Ascending aorta (tissue), 2 donors: ENCODE results near the gene MARCHF3. TPM values are rescaled to one million over a fixed set of nuclear protein-coding genes. Genes with fewer than 3 reads are reported as not detected.
"Not testable (repeated sequence)": the region's sequence is repeated elsewhere in the genome, so short reads cannot be mapped to it uniquely, and the experiment has no call there.

ENCODE experiments used
- DNase-seq, 2 donors: peaks; one replicate each; pipeline ENCODE4 v3.0.0-alpha.2; 2019; ENCODE audit warnings: low spot score in 2 of 2
- H3K27ac ChIP-seq, 2 donors: fragments of 200-600 bp; sonication (generic); one replicate each; pipeline ENCODE4 v1.5.1; 2016 to 2017; ENCODE audit warnings: mild to moderate bottlenecking in 1 of 2
- H3K27me3 ChIP-seq: fragments of 200-600 bp; sonication (generic); one replicate; pipeline ENCODE4 v1.5.1; 2017
- H3K36me3 ChIP-seq, 2 donors: fragments of 200-600 bp; sonication (generic); one replicate each; pipeline ENCODE4 v1.5.1; 2016
- H3K4me1 ChIP-seq, 2 donors: fragments of 200-600 bp; sonication (generic); one replicate each; pipeline ENCODE4 v1.5.1; 2016 to 2017; ENCODE audit warnings: mild to moderate bottlenecking in 1 of 2
- H3K4me3 ChIP-seq, 2 donors: fragments of 200-600 bp; sonication (generic); one replicate each; pipeline ENCODE4 v1.5.1; 2016 to 2017; ENCODE audit warnings: mild to moderate bottlenecking in 1 of 2
- H3K9me3 ChIP-seq, 2 donors: fragments of 200-600 bp; sonication (generic); one replicate each; pipeline ENCODE4 v1.5.1; 2016
- CTCF ChIP-seq, 3 experiments: fragments of 200-600 bp in 2 of 3; fragments of 450-650 bp in 1 of 3; sonication (generic) in 2 of 3; IDR thresholded peaks; one replicate each; pipeline ENCODE4 v1.5.1; 2016 to 2019; ENCODE audit warnings: antibody characterized with exemption in 3 of 3, mild to moderate bottlenecking in 1 of 3, moderate library complexity in 1 of 3
- intact Hi-C: fragments of 100-400 bp; cut with DNase I; formaldehyde crosslinking; loops from one replicate; pipeline ENCODE4 v1.15.1; 2023
- total RNA-seq: library from RNA; depleted of rRNA; stranded (reverse); fragments of >200 nt; gene quantifications from one replicate; pipeline ENCODE4 v1.1.0, GENCODE V29; 2016

MARCHF3 gene
- total RNA-seq, 1 donor from 2014 or later = 22.6 TPM

GRCh38 chr5:126847456-126847820 lies 182.9 kb downstream of the MARCHF3 start:
- intact Hi-C loops = no loop called here
- Histone ChIP-seq H3K4me3 (peak overlapping the region in 1 of 2 donors; percentile 4), H3K27me3 (no peaks in the 10 kb centered on the region), H3K36me3 (no peaks in the 10 kb centered on the region), H3K9me3 (no peaks in the 10 kb centered on the region), H3K4me1 (peaks cover 0 to 10% of the 10 kb centered on the region in 2 donors), H3K27ac (peak overlapping the region in 1 of 2 donors; percentile 9)
- DNase-seq = no peak
- no peak for TF ChIP-seq CTCF (IDR thresholded peaks at IDR 0.05)

GRCh38 chr5:126846744-126847455 lies 183.5 kb downstream of the MARCHF3 start:
- Histone ChIP-seq H3K27me3 (no peaks in the 10 kb centered on the region), H3K4me1 (peaks cover 0 to 8% of the 10 kb centered on the region in 2 donors), H3K4me3 (peak overlapping the region in 1 of 2 donors; percentile 4), H3K27ac (peak overlapping the region in 1 of 2 donors; percentile 9), H3K9me3 (no peaks in the 10 kb centered on the region), H3K36me3 (no peaks in the 10 kb centered on the region)
- TF ChIP-seq CTCF (IDR thresholded peaks at IDR 0.05) = no peak
- intact Hi-C loops = no loop called here
- DNase-seq = no peak

- intact Hi-C loops = no loop called here
- no peak overlapping the region for H3K27ac ChIP-seq
- no peak overlapping the region for H3K4me3 ChIP-seq
- H3K36me3 ChIP-seq = no peaks in the 10 kb centered on the region
- no peaks in the 10 kb centered on the region for H3K27me3 ChIP-seq
- no peak for DNase-seq
- peaks cover 0 to 8% of the 10 kb centered on the region in 2 donors for H3K4me1 ChIP-seq
- no peaks in the 10 kb centered on the region for H3K9me3 ChIP-seq
- no peak for TF ChIP-seq CTCF (IDR thresholded peaks at IDR 0.05)
These were observed 184.0 kb downstream of the MARCHF3 start for GRCh38 chr5:126846344-126846743.

GRCh38 chr5:126845470-126846070 lies 184.8 kb downstream of the MARCHF3 start:
- DNase-seq, H3K9me3 ChIP-seq, intact Hi-C loops, H3K4me3 ChIP-seq, H3K27me3 ChIP-seq, H3K27ac ChIP-seq, H3K4me1 ChIP-seq, H3K36me3 ChIP-seq: not testable (repeated sequence)

- H3K9me3 ChIP-seq, intact Hi-C loops, H3K36me3 ChIP-seq, DNase-seq, H3K27me3 ChIP-seq, H3K4me3 ChIP-seq, H3K27ac ChIP-seq, H3K4me1 ChIP-seq: not testable (repeated sequence)
These were observed 187.0 kb downstream of the MARCHF3 start for GRCh38 chr5:126843375-126843774.

- not testable (repeated sequence) for H3K4me1 ChIP-seq, H3K36me3 ChIP-seq, H3K27ac ChIP-seq, H3K9me3 ChIP-seq, H3K27me3 ChIP-seq, DNase-seq, H3K4me3 ChIP-seq
- intact Hi-C loops = loop anchor here (2.0 to 5.0 kb wide), 2 partner anchors 475 to 603 kb away; no protein-coding TSS in a partner anchor
These were observed 191.0 kb downstream of the MARCHF3 start for GRCh38 chr5:126839407-126839806.

- H3K4me3 ChIP-seq = no peak overlapping the region
- no peak overlapping the region for H3K27ac ChIP-seq
- TF ChIP-seq CTCF (IDR thresholded peaks at IDR 0.05) = peak; percentile 18 to 54 (median 28)
- DNase-seq = no peak
- intact Hi-C loops = loop anchor here (2.0 to 5.0 kb wide), 2 partner anchors 477 to 604 kb away; no protein-coding TSS in a partner anchor
- peaks cover 0 to under 1% of the 10 kb centered on the region in 2 donors for H3K36me3 ChIP-seq
- no peaks in the 10 kb centered on the region for H3K9me3 ChIP-seq
- H3K27me3 ChIP-seq = no peaks in the 10 kb centered on the region
- no peaks in the 10 kb centered on the region for H3K4me1 ChIP-seq
These were observed 192.3 kb downstream of the MARCHF3 start for GRCh38 chr5:126837906-126838539.
